ENCODE measurements around the gene MGAT1. TPM values are rescaled to one million over a fixed set of nuclear protein-coding genes. Genes with fewer than 3 reads are reported as not detected.

The MGAT1 gene
- total and polyA plus RNA-seq, 10 donors: 61.2 to 270 (median 224) TPM

- Histone ChIP-seq H3K9me3 (no peaks in the 10 kb centered on the region), H3K36me3 (peaks cover 2 to 97% (median 38%) of the 10 kb centered on the region in 6 donors), H3K27me3 (replicated peaks in 1 of 7) (no peaks in the 10 kb centered on the region), H3K4me3 (no peak overlapping the region), H3K27ac (peak overlapping the region in 1 of 8 donors; percentile 38), H3K4me1 (peaks cover 44 to 100% (median 91%) of the 10 kb centered on the region in 6 donors)
- 58 to 91% (median 86%) methylated on average over 4 of the region's 4 CpGs for WGBS, 5 donors
- no peak for DNase-seq
- TF ChIP-seq POLR2A (IDR thresholded peaks at IDR 0.05) (no peak), CTCF (IDR thresholded peaks at IDR 0.05 in 8 of 11, conservative IDR thresholded peaks at IDR 0.05 in 3 of 11) (no peak), POLR2AphosphoS5 (IDR thresholded peaks at IDR 0.05) (no peak)
- intact Hi-C loops (cut with DNase I; ENCODE audit: low total_unique reads): no loop called here
Observed at GRCh38 chr5:180795771-180796313, 6.8 kb downstream of the MGAT1 start.

- H3K27me3 ChIP-seq (replicated peaks in 1 of 7): no peaks in the 10 kb centered on the region
- peaks cover 15 to 99% (median 85%) of the 10 kb centered on the region in 6 donors for H3K4me1 ChIP-seq
- no peak overlapping the region for H3K4me3 ChIP-seq
- peak; percentile 60 for DNase-seq
- intact Hi-C loops (cut with DNase I; ENCODE audit: low total_unique reads): no loop called here
- peak overlapping the region in 1 of 8 donors; percentile 25 for H3K27ac ChIP-seq
- TF ChIP-seq POLR2A (IDR thresholded peaks at IDR 0.05): no peak
- TF ChIP-seq POLR2AphosphoS5 (IDR thresholded peaks at IDR 0.05): peak in 1 of 3 donors; percentile 26
- no peaks in the 10 kb centered on the region for H3K9me3 ChIP-seq
- 52 to 76% (median 67%) methylated on average over 5 to 7 of the region's 7 CpGs for WGBS, 5 donors
- peaks cover 2 to 99% (median 55%) of the 10 kb centered on the region in 6 donors for H3K36me3 ChIP-seq
Observed at GRCh38 chr5:180792965-180793287, 9.7 kb downstream of the MGAT1 start.

- Histone ChIP-seq H3K4me3 (no peak overlapping the region), H3K36me3 (peaks cover 2 to 99% (median 58%) of the 10 kb centered on the region in 6 donors), H3K4me1 (peaks cover 10 to 99% (median 85%) of the 10 kb centered on the region in 6 donors), H3K27me3 (replicated peaks in 1 of 7) (no peaks in the 10 kb centered on the region), H3K27ac (peak overlapping the region in 1 of 8 donors; percentile 25), H3K9me3 (no peaks in the 10 kb centered on the region)
- TF ChIP-seq POLR2A (IDR thresholded peaks at IDR 0.05) (no peak), CTCF (IDR thresholded peaks at IDR 0.05 in 8 of 11, conservative IDR thresholded peaks at IDR 0.05 in 3 of 11) (no peak), POLR2AphosphoS5 (IDR thresholded peaks at IDR 0.05) (peak; percentile 40 to 80 (median 50))
- intact Hi-C loops (cut with DNase I; ENCODE audit: low total_unique reads): no loop called here
- 88 to 93% (median 91%) methylated on average over 38 to 60 of the region's 60 CpGs for WGBS, 5 donors
- DNase-seq: peak; percentile 79
Observed at GRCh38 chr5:180792287-180792964, 10.2 kb downstream of the MGAT1 start.

- peaks cover 15 to 99% (median 85%) of the 10 kb centered on the region in 6 donors for H3K4me1 ChIP-seq
- no peaks in the 10 kb centered on the region for H3K27me3 ChIP-seq (replicated peaks in 1 of 7)
- peaks cover 2 to 94% (median 58%) of the 10 kb centered on the region in 6 donors for H3K36me3 ChIP-seq
- intact Hi-C loops (cut with DNase I; ENCODE audit: low total_unique reads): no loop called here
- H3K4me3 ChIP-seq: no peak overlapping the region
- WGBS, 5 donors: 91 to 93% (median 92%) methylated on average over 23 to 31 of the region's 31 CpGs
- TF ChIP-seq POLR2AphosphoS5 (IDR thresholded peaks at IDR 0.05): peak in 1 of 3 donors; percentile 3
- no peak for TF ChIP-seq CTCF (IDR thresholded peaks at IDR 0.05 in 8 of 11, conservative IDR thresholded peaks at IDR 0.05 in 3 of 11)
- no peak for TF ChIP-seq POLR2A (IDR thresholded peaks at IDR 0.05)
- H3K9me3 ChIP-seq: no peaks in the 10 kb centered on the region
- H3K27ac ChIP-seq: peak overlapping the region in 1 of 8 donors; percentile 36
- DNase-seq: peak; percentile 58
Observed at GRCh38 chr5:180791611-180792213, 10.9 kb downstream of the MGAT1 start.

All from spleen (tissue), 11 donors.